ENCODE measurements around the gene PLA2G4F.

DNA sequence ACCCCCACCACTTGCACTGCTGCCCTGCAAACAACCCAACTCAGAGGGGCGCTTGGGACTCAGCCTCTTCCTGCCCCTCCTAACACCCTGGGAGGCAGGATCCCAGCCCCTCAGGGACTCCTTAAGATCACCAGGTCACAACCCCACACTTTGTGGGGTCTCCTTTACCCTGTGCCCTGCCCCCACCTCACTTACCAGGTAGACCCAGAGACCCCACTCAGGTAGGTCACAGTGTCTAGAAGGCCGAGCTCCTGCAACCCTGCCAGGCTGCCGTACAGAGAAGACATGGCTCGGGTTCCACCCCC, 9.1 kb downstream of the PLA2G4F start:
- TF ChIP-seq CTCF (conservative IDR thresholded peaks at IDR 0.05) (no peak), EZH2 (IDR thresholded peaks at IDR 0.05; ENCODE audit: low read depth) (no peak)

Measured in PC-9 (cell line).